Activated T-helper 17 cell treated with anti-CD3 and anti-CD28 coated beads, Interleukin-2, amount 50 U/mL, for 72 hours (primary cell): ENCODE data around the gene ENAH. TPM values are rescaled to one million over a fixed set of nuclear protein-coding genes. Genes with fewer than 3 reads are reported as not detected.

Source experiments
- ATAC-seq: fragments of 150-1000 bp; cut with Tn5 transposase; replicated peaks from 2 replicates; pipeline ENCODE4 v1.10.0; 2021; ENCODE audit warnings: mild to moderate bottlenecking, moderate library complexity
- H3K27ac Mint-ChIP-seq: one replicate; pipeline ENCODE4 v1.8.0; 2022; ENCODE audit warnings: mixed read lengths
- H3K27me3 Mint-ChIP-seq: one replicate; pipeline ENCODE4 v1.8.0; 2022; ENCODE audit warnings: mixed read lengths
- H3K36me3 Mint-ChIP-seq: one replicate; pipeline ENCODE4 v1.8.0; 2022; ENCODE audit warnings: low read depth, mild to moderate bottlenecking, mixed read lengths
- H3K4me1 Mint-ChIP-seq: one replicate; pipeline ENCODE4 v1.8.0; 2022; ENCODE audit warnings: mixed read lengths
- H3K4me3 Mint-ChIP-seq: one replicate; pipeline ENCODE4 v1.8.0; 2022; ENCODE audit warnings: mild to moderate bottlenecking, mixed read lengths
- H3K9me3 Mint-ChIP-seq: one replicate; pipeline ENCODE4 v1.8.0; 2022; ENCODE audit warnings: mixed read lengths
- total RNA-seq, 2 donors: library from RNA; stranded (reverse); gene quantifications; one replicate each; pipeline ENCODE4 v1.2.3, GENCODE V29; 2022

Gene ENAH
- total RNA-seq, 2 donors from 2014 or later: 0.08 TPM; not detected in 1

- H3K27ac Mint-ChIP-seq: peak overlapping the region; percentile 13
- no peaks in the 10 kb centered on the region for H3K36me3 Mint-ChIP-seq
- H3K4me1 Mint-ChIP-seq: peaks cover 32% of the 10 kb centered on the region
- no peaks in the 10 kb centered on the region for H3K27me3 Mint-ChIP-seq
- H3K9me3 Mint-ChIP-seq: no peaks in the 10 kb centered on the region
- no peak overlapping the region for H3K4me3 Mint-ChIP-seq
- no peak for ATAC-seq
Measured at GRCh38 chr1:225450491-225451191, 202.3 kb downstream of the ENAH start.

DNA sequence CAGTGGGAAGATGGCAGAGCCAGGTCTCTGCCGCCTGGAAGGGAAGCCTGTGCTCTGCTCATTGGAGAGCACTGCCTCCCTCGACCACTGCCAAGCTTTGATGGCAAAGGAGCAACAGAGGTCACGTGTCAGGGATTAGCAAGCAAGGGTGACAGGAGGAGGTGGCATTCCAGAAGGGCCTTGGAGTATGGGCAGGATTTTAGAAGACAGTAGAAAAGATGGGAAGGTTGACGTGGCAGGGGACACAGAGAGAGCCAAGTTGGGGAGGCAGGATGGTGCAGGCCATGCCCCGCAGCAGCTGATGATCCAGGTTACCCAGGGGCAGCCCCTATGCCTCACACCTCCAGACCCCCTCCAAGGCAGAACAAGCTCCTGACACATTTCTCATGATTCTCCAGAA is 203.1 kb downstream of the ENAH start:
- no peak for ATAC-seq
- no peak overlapping the region for H3K27ac Mint-ChIP-seq

GRCh38 chr1:225449261-225449660 is 203.7 kb downstream of the ENAH start:
- Mint-ChIP-seq H3K27me3 (no peaks in the 10 kb centered on the region), H3K36me3 (peaks cover 5% of the 10 kb centered on the region), H3K27ac (no peak overlapping the region), H3K4me3 (no peak overlapping the region), H3K4me1 (peaks cover 31% of the 10 kb centered on the region), H3K9me3 (no peaks in the 10 kb centered on the region)
- ATAC-seq: no peak

More for the DNA sequence above, 203.1 kb downstream of the ENAH start:
- H3K4me1 Mint-ChIP-seq: peaks cover 34% of the 10 kb centered on the region
- H3K9me3 Mint-ChIP-seq: no peaks in the 10 kb centered on the region
- H3K36me3 Mint-ChIP-seq: peaks cover 4% of the 10 kb centered on the region
- H3K27me3 Mint-ChIP-seq: no peaks in the 10 kb centered on the region
- H3K4me3 Mint-ChIP-seq: no peak overlapping the region

GRCh38 chr1:225448146-225448805 is 204.6 kb downstream of the ENAH start:
- Mint-ChIP-seq H3K27ac (no peak overlapping the region), H3K27me3 (no peaks in the 10 kb centered on the region), H3K4me3 (no peak overlapping the region), H3K4me1 (peaks cover 24% of the 10 kb centered on the region), H3K36me3 (peaks cover 5% of the 10 kb centered on the region), H3K9me3 (no peaks in the 10 kb centered on the region)
- no peak for ATAC-seq

- Mint-ChIP-seq H3K36me3 (peaks cover 5% of the 10 kb centered on the region), H3K27ac (no peak overlapping the region), H3K4me1 (peaks cover 28% of the 10 kb centered on the region), H3K4me3 (no peak overlapping the region), H3K27me3 (no peaks in the 10 kb centered on the region), H3K9me3 (no peaks in the 10 kb centered on the region)
- no peak for ATAC-seq
Measured at GRCh38 chr1:225447650-225448089, 205.3 kb downstream of the ENAH start.

DNA sequence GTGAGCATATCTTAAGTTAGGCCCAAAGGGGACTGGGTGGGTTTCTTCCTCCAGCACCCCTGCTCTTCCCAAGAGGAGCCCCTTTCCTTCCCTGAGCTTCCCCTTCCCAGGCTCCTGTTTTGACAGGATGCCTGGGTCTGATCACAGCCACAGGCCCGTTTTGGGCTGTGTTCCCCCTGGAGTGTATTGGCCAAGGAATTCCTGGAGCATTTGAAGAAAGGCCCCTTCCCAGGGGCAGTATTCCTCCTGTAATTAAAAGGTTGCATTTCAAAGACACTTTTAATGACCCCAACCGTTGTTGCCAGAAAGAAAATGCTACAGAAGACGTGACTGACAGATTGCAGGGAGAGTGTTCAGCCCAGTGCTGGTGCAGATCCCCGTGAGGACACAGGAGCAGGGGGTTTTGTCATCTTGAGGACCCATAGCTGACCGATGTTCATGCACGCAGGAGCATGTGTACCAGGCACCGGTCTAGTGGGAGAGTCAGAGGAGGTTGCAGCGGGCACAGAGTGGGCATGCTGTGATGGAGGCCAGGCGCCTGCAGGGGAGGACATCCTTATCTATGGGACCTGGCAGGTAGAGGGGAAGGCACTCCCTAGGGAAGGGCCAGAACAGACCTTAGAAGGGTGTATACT is 205.8 kb downstream of the ENAH start:
- Mint-ChIP-seq H3K36me3 (peaks cover 5% of the 10 kb centered on the region), H3K4me1 (peaks cover 28% of the 10 kb centered on the region), H3K4me3 (no peak overlapping the region), H3K27me3 (no peaks in the 10 kb centered on the region), H3K9me3 (no peaks in the 10 kb centered on the region), H3K27ac (peak overlapping the region; percentile 95)
- ATAC-seq: no peak

GRCh38 chr1:225446595-225446960 is 206.3 kb downstream of the ENAH start:
- ATAC-seq: no peak
- Mint-ChIP-seq H3K9me3 (no peaks in the 10 kb centered on the region), H3K4me1 (peaks cover 28% of the 10 kb centered on the region), H3K4me3 (peak overlapping the region; percentile 90), H3K36me3 (peaks cover 5% of the 10 kb centered on the region), H3K27me3 (no peaks in the 10 kb centered on the region), H3K27ac (peak overlapping the region; percentile 95)

DNA sequence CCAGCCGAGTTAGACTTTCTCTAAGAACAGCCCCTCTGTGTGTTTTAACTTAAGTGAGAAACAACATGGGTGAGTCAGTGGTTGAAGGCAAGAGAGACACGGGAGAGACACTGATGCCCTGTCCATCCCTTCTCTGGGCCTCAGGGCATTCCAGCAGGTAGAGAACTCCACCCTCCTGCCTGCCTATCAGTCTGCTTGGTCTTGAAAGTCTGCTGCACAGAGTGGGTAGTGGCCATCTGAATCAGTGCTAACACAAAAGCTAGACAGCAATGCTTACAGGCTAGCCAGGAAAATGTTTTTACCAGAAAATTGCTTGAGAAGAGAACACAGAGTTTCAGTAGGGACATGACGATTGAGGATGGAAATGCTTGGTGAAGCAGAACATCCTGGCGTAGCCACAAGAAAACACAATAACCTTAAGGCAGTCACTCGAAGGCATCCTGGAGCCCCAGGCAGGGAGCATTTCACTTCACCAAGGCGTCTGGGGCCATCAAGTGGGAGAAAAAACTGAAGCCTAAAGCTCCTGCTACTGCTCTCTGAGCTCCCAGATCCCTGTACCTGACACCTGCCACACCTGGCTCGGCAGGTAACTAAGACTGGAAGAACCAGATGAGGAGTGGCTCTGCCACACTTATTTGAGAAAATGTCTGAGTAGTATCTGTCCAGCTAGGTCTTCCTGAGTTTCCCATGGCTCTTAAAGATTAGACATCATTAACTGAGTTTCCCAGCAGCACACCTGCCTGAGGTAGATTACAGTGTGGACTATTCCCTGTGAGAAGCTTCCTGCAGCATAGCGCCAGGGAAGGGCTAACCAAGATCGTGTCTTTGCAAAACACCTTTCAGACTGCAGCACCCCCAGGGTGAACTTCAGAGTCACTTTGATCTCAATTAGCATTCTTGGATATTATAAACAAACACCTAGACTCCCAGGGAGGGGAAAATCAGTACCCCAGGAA is 207.0 kb downstream of the ENAH start:
- H3K9me3 Mint-ChIP-seq: no peaks in the 10 kb centered on the region
- H3K27ac Mint-ChIP-seq: peak overlapping the region; percentile 95
- peaks cover 5% of the 10 kb centered on the region for H3K36me3 Mint-ChIP-seq
- H3K4me1 Mint-ChIP-seq: peaks cover 26% of the 10 kb centered on the region
- peak; percentile 8 for ATAC-seq
- H3K27me3 Mint-ChIP-seq: no peaks in the 10 kb centered on the region
- peak overlapping the region; percentile 90 for H3K4me3 Mint-ChIP-seq

- peak overlapping the region; percentile 68 for H3K4me3 Mint-ChIP-seq
- no peak for ATAC-seq
Measured at GRCh38 chr1:225442123-225442505, 210.8 kb downstream of the ENAH start.

GRCh38 chr1:225441314-225442122 is 211.4 kb downstream of the ENAH start:
- Mint-ChIP-seq H3K36me3 (peaks cover 5% of the 10 kb centered on the region), H3K4me1 (peaks cover 20% of the 10 kb centered on the region), H3K4me3 (peak overlapping the region; percentile 68), H3K9me3 (no peaks in the 10 kb centered on the region), H3K27ac (peak overlapping the region; percentile 74), H3K27me3 (no peaks in the 10 kb centered on the region)
- ATAC-seq: no peak

More at GRCh38 chr1:225442123-225442505, 210.8 kb downstream of the ENAH start:
- Mint-ChIP-seq H3K4me1 (peaks cover 20% of the 10 kb centered on the region), H3K36me3 (peaks cover 5% of the 10 kb centered on the region), H3K27ac (peak overlapping the region; percentile 74), H3K9me3 (no peaks in the 10 kb centered on the region), H3K27me3 (no peaks in the 10 kb centered on the region)

DNA sequence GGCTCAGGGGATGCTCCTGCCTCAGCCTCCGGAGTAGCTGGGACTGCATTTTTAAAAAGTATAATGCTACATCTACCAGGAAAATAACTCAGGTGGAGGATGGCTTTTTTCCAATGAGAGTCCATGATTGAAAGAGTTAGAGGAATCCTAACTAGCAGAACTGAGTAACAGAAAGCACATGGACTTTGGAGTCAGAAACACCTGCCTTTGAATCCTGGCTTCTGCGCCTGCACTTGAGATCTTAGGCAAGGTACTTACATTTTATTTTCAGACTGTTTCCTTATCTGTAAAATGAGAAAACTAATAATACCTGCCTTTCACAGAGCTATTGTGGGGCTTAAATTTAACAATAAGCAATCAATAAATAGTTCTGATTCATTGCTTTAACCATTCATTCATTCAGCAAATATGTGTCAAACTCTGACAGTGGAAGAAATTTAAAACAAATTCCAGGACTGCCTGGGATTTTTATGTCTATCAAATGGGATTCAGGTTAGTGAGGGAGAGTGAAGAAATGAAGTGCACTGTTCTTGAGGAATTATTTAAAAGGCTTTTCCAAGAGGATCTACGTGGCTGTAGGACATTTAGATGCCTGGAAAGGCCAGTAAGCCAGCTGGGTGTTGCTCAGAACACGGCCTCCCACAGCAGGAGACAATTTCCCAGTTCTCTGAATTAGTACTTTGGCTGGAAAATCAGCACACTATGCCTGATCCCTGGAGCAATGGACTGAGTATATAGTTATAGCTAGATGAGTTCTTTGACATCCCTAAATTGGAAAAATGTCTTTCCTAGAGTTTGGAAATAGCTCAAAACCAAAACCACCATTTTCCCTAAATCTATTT is 212.3 kb downstream of the ENAH start:
- ATAC-seq: no peak
- Mint-ChIP-seq H3K27me3 (no peaks in the 10 kb centered on the region), H3K36me3 (peaks cover 5% of the 10 kb centered on the region), H3K4me1 (peaks cover 17% of the 10 kb centered on the region), H3K4me3 (no peak overlapping the region), H3K27ac (no peak overlapping the region), H3K9me3 (no peaks in the 10 kb centered on the region)

GRCh38 chr1:225437710-225438437 is 215.0 kb downstream of the ENAH start:
- no peaks in the 10 kb centered on the region for H3K36me3 Mint-ChIP-seq
- no peaks in the 10 kb centered on the region for H3K9me3 Mint-ChIP-seq
- no peaks in the 10 kb centered on the region for H3K27me3 Mint-ChIP-seq
- peak overlapping the region; percentile 22 for H3K27ac Mint-ChIP-seq
- no peak overlapping the region for H3K4me3 Mint-ChIP-seq
- ATAC-seq: no peak
- peaks cover 2% of the 10 kb centered on the region for H3K4me1 Mint-ChIP-seq
